Activated naive CD4-positive, alpha-beta T cell treated with anti-CD3 and anti-CD28 coated beads, Interleukin-2, amount 50 U/mL, for 16 hours (primary cell): Measurements from ENCODE around the gene RAB10.

Experiments
- DNase-seq: peaks from one replicate; pipeline ENCODE4 v3.0.0-alpha.2; 2020

The RAB10 gene

GRCh38 chr2:26184555-26185303 lies 150.8 kb downstream of the RAB10 start:
- peak; percentile 87 for DNase-seq

GRCh38 chr2:26185304-26185928 lies 151.5 kb downstream of the RAB10 start:
- DNase-seq = no peak

- DNase-seq = no peak
Observed at GRCh38 chr2:26185954-26186770, 152.3 kb downstream of the RAB10 start.
